GM19193 (cell line): ENCODE data around the gene GNAT3.

ENCODE experiments used
- POLR2A ChIP-seq: IDR thresholded peaks from 4 replicates; pipeline ENCODE4 v1.6.1; 2011; ENCODE audit not compliant: insufficient read depth, insufficient read length; ENCODE audit errors: extremely low read depth

The GNAT3 gene

GRCh38 chr7:80511964-80512363, at the start of gene GNAT3:
Gene GNAT3, minus strand, starts transcription at chr7:80512064. Its CDS starts 138 bp downstream, at chr7:80511926.
- TF ChIP-seq POLR2A: no peak

- TF ChIP-seq POLR2A: no peak
These were observed 46.3 kb upstream of the GNAT3 start for GRCh38 chr7:80558116-80558515.

GRCh38 chr7:80552031-80552694, 40.3 kb upstream of the GNAT3 start:
- no peak for TF ChIP-seq POLR2A

- no peak for TF ChIP-seq POLR2A
These were observed 38.1 kb upstream of the GNAT3 start for GRCh38 chr7:80550005-80550404.

GRCh38 chr7:80548840-80549530, 37.1 kb upstream of the GNAT3 start:
- TF ChIP-seq POLR2A: no peak

GRCh38 chr7:80542398-80542797, 30.5 kb upstream of the GNAT3 start:
- TF ChIP-seq POLR2A: no peak

GRCh38 chr7:80540836-80541235, 29.0 kb upstream of the GNAT3 start:
- TF ChIP-seq POLR2A: no peak

GRCh38 chr7:80537091-80537490, 25.2 kb upstream of the GNAT3 start:
- no peak for TF ChIP-seq POLR2A

- TF ChIP-seq POLR2A: no peak
These were observed 24.6 kb upstream of the GNAT3 start for GRCh38 chr7:80536426-80536825.

GRCh38 chr7:80533287-80533686, 21.4 kb upstream of the GNAT3 start:
- TF ChIP-seq POLR2A: no peak

- no peak for TF ChIP-seq POLR2A
These were observed 20.3 kb upstream of the GNAT3 start for GRCh38 chr7:80532153-80532552.

- no peak for TF ChIP-seq POLR2A
These were observed 18.3 kb upstream of the GNAT3 start for GRCh38 chr7:80530136-80530535.

GRCh38 chr7:80529362-80529761, 17.5 kb upstream of the GNAT3 start:
- no peak for TF ChIP-seq POLR2A

- no peak for TF ChIP-seq POLR2A
These were observed 16.8 kb upstream of the GNAT3 start for GRCh38 chr7:80528689-80529088.

GRCh38 chr7:80526472-80526871, 14.6 kb upstream of the GNAT3 start:
- no peak for TF ChIP-seq POLR2A

GRCh38 chr7:80524693-80525092, 12.8 kb upstream of the GNAT3 start:
- no peak for TF ChIP-seq POLR2A
